SW480 (cell line): ENCODE results near the gene AKIRIN1.
"Not testable (repeated sequence)": the region's sequence is repeated elsewhere in the genome, so short reads cannot be mapped to it uniquely, and the experiment has no call there.

ENCODE experiments used
- DNase-seq: peaks from one replicate; pipeline ENCODE4 v3.0.0-alpha.2; 2016; ENCODE audit warnings: low spot score

The AKIRIN1 gene, protein sequence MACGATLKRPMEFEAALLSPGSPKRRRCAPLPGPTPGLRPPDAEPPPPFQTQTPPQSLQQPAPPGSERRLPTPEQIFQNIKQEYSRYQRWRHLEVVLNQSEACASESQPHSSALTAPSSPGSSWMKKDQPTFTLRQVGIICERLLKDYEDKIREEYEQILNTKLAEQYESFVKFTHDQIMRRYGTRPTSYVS

DNA sequence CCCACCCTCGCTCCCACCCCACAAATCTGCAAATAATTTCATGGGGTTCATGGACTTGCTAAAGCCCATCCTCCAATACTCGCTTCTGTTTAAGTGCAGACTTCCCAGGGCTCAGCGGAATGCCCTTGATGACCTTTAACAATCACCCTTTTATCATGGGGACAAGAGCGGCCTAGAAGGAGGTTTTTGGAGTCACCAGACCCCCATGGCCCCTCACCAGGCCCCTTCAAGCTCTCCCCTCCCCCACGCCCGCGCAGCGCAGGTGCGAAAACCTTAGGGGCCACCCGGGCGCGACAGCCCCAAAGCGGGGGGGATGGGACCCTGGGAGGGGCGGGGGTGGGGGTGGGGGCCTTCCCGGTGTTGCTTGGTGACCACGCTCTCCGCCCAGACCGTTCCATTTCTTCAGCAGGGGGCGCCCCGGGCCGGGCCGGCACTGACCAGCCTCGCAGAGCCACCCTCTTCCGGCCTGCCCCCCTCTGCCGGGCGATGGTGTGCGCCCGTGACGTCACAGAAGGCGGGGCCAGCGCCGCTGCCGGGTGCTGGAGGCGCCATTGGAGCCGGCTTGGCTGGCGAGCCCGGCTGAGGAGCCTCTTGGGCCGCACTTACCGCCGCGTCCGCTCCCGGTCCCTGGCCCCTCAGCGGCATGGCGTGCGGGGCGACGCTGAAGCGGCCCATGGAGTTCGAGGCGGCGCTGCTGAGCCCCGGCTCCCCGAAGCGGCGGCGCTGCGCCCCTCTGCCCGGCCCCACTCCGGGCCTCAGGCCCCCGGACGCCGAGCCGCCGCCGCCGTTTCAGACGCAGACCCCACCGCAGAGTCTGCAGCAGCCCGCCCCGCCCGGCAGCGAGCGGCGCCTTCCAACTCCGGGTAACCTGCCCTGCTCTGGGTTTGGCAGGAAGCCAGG, at the start of gene AKIRIN1:
Gene AKIRIN1 (plus strand): TSS at position 539 of the 900 bp plus-strand sequence. CDS start 105 bp downstream, at position 644.
- DNase-seq, result peak; percentile 93

DNA sequence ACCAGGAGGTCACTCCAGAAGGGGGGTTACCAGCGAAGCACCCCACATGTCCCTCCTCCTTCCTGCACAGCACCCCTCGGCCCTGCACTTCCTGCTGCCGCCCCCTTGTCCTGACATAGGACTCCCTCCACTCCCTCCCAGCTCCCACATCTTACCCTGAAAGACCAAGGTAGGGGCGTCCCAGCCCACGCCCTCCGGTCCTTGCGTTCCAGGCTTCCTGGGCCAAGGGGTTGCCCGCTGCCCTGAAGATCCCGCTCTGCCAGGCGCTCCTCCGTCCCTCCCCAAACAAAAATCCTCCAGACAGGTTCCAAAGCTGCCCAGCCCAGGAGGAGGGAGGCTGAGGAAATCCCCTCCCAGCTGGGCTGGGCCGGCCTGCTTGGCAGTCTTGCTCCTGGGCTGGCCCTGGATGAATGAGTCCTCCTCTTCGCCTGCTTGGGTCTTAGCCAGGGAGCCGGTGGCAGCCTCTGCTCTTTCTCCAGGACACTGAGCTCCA, 49.5 kb upstream of the AKIRIN1 start, which contains the start of gene RHBDL2:
Gene RHBDL2 (minus strand): TSS at position 304 of the 493 bp plus-strand sequence. CDS start 22,618 bp downstream, outside the sequence.
- no peak for DNase-seq

DNA sequence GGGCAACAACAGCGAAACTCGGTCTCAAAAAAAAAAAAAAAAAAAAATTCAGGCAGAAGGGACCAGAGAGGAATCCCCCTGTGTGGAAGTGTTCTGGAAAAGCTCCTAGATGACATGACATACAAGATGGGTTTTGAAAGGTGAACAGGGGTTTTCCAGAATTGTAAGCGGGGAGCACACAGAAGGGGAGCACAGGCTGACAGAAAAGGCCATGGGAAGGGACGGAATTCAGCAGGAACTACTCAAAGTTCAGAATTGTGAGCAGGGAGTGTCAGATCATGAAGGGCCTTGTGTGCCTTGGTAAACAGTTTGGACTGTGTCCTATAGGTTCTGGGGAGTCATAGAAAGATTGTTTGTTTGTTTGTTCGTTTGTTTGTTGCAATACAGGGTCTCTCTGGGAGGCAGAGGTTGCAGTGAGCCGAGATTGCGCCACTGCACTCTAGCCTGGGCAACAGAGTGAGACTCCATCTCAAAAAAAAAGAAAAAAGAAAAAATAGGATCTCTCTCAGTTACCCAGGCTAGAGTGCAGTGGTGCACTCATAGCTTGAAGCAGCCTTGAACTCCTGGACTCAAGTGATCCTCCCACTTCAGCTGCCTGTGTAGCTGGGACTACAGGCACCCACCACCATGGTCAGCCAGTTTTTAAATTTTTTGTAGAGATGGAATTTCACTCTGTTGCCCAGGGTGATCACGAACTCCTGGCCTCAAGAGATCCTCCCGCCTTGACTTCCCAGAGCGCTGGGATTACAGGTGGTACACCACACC, 48.2 kb upstream of the AKIRIN1 start:
- DNase-seq, result no peak

DNA sequence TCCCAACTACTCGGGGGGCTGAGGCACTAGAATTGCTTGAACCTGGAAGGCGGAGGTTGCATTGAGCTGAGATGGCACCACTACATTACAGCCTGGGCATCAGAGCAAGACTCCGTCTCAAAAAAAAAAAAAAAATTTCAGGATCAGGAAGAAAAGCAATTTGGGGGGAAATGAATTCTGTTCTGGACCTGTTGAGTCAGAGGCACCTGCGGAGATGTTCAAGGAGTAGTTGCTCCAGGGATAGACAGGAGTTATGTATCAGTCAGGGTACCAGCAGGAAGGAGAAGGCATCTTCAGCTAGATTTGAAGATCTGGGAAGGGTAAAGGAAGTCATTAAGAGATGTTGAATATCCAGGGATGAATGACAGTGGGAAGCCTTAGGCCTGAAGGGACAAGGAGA, 46.5 kb upstream of the AKIRIN1 start:
- no peak for DNase-seq

DNA sequence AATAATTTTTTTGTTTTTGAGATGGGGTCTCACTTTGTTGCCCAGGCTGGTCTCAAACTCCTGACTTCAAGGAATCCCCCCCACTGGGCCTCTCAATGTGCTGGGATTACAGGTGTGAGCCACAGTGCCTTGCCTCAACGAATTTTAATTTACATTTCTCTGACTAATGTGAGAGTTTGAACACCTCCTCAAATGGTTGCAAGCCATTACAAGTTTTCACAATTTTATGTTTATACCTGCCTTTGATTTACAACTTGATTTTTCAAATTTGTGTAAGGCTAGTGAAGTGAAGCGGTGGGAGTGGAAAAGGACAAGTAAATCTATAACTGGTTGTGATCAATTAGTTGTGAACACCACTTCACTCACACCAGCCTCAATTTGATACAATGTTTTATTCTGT, 40.5 kb upstream of the AKIRIN1 start:
- no peak for DNase-seq

DNA sequence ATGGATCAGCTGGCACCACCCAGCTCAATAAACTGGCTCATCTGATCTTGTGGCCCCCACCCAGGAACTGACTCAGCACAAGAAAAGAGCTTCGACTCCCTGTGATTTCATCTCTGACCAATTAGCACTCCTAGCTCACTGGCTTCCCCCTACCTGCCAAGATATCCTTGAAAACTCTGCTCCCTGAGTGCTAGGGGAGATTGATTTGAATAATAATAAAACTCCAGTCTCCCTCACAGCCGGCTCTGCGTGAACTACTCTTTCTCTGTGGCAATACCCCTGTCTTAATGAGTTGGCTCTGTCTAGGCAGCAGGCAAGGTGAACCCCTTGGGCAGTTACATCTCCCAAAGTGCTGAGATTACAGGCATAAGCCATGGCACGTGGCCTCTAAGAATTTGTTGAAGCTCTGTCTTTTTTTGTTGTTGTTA, 37.6 kb upstream of the AKIRIN1 start:
- DNase-seq, result no peak

DNA sequence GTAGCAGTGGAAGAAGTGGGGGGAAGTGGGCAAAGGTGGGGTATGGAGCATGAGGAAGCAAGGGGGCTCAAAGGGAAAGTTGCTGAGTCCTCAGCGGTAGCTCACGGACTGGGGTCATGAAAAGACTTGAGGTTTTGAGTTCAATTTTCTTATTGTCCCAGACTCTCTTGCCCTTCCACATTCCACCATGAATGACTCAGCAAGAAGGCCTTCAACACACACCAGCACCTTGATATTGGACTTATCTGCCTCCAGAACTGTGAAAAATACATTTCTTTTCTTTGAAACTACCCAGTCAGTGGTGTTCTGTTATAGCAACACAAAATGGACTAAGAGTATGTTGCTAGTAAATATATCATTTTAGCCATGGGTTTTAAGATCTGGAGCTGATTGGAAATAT, 32.1 kb upstream of the AKIRIN1 start:
- DNase-seq, result no peak

DNA sequence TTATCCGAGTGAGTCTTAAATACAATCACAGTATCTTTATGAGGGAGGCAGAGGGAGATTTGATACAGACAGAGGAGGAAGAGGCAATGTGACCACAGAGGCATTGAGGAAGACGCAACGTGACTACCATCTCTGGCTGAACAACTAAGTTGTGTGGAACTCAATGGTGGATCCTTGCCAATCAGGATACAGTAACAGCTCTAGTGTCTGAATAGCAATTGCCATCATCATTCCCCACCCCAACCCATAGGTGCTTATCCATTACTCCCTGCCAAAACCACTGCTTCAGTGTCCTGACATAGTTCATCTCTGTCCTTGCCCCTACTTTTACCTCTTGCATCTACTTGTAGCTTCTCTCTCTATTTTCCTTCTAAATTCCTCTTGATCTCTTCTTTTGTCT, 29.0 kb upstream of the AKIRIN1 start:
- no peak for DNase-seq

DNA sequence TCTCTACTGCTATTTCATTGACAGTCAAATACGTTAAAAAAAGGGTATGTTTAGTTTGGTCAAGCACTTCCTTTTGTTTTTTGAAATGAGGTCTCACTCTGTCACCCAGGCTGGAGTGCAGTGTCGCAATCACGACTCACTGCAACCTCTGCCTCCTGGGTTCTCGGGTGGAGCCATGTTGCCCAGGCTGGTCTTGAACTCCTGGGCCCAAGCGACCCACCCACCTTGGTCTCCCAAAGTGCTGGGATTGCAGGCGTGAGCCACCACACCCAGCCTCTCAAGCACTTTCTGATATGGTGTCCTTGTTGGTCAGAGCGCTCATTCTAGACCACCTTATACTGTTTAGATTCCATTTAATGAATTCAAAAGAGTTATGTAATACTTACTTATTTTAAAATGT, 28.5 kb upstream of the AKIRIN1 start:
- no peak for DNase-seq

DNA sequence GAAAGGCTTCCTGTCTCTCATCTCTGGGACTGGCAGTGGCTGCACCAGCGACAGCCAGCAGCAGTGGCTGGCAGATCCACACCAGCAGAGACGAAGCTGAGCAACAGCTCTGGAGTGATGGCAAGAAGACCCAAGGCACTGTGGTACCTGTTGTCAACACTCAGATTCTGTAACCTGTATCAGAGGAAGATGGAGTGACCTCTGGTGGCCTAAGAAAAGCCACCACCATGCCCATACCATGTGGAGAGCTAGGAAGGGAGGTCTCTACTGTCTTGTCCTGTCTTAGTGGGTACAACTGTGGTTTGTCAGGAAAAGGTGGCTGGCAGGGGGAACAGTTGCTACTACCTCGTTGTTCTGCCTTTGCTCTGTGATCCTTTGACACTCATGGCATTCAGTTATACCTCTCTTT, 26.9 kb upstream of the AKIRIN1 start:
- DNase-seq, result no peak

DNA sequence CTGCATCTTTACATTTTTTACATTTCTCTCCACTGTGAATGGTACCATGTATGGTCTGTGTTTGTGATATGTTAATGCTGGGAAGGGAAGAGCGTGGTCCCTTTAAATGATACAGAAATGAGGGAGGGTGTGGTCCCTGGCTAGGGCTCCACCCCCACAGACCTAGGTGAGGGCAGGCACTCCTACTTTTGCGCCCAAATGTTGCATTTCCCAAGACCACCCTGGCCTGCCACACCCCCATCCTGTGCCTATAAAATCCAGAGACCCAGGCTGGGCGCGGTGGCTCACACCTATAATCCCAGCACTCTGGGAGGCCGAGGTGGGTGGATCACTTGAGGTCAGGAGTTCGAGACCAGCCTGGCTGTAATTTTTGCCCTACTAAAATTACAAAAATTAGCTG, 17.9 kb upstream of the AKIRIN1 start:
- DNase-seq, result not testable (repeated sequence)

DNA sequence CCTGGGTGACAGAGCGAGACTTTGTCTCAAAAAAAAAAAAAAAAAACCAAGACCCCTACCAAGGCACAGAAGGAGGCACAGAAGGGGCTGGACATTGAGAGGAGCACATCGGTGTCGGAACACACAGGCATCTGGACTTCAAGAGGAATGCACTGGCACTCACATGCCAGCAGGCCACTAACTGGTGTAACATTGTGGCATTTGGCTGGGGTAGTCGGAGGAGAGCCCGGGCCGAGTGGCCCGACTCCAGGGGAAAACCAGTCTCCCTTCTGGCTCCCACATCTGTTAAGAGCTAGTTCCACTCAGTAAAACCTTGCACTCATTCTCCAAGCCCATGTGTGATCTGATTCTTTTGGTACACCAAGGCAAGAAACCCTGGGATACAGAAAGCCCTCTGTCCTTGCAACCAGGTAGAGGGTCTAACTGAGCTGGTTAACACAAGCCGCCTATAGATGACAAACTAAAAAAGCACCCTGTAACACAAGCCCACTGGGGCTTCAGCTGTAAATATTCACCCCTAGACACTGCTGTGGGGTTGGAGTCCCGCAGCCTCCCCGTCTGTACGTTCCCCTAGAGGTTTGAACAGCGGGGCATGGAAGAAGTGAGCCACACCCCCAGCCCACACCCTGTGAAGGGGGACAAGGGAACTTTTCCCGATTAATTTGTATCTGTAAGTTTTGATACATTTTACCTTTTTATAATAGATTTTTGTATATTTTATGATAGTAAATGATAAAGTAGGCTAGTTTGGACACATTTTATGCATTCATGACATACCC, 17.2 kb upstream of the AKIRIN1 start:
- no peak for DNase-seq

DNA sequence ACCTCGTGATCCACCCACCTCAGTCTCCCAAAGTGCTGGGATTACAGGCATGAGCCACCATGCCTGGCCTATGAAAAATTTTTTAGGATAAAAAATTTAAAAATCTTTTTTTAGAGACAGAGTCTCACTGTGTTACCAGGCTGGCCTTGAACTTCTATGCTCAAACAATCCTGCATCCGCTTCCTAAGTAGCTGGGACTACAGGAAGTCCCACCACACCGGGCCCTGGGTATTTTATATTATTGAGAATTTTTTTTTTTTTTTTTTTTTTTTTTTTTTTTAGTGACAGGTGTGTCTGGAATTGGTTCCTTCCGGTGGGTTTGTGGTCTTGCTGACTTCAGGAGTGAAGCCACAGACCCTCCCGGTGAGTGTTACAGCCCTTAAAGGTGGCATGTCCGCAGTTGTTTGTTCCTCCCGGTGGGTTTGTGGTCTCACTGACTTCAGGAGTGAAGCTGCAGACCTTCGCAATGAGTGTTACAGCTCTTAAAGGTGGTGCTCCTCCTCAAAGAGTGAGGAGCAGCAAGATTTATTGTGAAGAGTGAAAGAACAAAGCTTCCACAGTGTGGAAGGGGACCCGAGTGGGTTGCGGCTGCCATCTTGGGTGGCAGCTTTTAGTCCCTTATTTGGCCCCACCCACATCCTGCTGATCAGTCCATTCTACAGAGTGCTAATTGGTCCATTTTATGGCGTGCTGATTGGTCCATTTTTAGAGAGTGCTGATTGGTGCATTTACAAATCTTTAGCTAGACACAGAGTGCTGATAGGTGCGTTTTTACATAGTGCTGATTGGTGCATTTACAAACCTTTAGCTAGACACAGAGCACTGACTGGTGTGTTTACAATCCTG, 13.5 kb upstream of the AKIRIN1 start:
- DNase-seq, result not testable (repeated sequence)

DNA sequence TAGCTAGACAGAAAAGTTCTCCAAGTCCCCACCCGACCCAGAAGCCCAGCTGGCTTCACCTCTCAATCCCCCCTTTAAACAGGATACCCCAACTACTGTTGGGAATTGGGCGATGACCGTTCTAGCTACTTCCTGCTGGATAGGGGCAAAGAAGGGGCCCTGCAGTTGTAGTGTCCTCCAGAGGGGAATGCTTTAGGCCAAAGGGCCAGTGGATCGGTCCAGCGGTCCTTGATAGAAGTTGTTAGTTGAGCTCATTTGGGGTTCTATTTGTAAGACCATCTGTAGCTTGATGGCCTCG, 12.9 kb upstream of the AKIRIN1 start:
- DNase-seq, result not testable (repeated sequence)

DNA sequence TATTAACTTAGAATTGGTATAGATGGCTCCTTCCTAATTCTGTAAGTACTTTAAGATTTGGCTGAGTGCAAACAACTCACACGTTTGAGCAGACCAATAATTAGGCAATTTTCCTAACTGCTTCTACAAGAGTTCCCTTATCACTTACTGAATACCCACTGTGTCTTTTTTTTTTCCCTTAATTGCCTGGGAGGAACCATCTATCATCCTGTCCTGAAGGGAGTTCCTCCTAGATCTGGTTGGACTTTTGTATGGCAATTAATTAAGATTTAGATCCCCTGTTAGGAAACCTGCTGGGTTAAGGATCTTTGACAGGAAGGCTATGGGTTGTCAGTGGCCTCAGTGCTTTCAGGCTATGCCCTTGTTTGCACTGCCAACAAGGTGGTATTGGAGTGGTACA, 11.7 kb upstream of the AKIRIN1 start:
- not testable (repeated sequence) for DNase-seq

DNA sequence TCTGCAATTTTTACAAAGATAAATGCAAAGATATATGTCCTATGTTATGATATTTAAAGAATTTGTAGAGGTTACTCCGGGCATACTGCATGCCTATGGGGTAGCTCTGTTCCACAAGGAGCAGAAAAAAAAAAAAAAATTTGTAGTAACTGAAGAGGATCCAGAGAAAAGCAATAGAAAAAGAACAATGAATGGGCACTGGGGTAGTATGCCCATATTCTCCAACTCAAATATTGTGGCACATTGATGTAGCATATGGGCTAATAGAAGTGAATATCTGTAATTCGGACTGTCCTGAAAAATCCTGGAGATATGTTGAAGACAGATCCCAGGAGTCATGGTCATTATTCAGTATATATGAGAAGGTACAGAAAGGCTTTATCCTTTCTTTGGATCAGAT, 1.1 kb upstream of the AKIRIN1 start:
- no peak for DNase-seq

DNA sequence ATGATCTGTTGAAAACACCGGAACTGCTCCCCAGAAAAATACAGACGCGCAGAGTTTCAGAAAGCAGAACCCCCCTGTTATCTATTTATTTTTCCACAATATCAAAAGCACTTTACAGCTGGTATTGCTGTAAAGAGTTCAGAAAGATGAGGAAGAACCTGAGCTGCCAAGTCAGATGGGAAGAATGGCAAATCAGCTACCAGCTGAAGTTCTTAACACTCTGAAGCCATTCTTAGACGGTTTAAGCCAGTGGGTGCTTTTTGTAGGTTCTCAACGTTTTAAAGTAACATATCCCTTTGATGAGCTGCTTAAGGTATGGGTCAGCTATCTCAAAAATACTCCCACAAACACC, 714 bp upstream of the AKIRIN1 start:
- no peak for DNase-seq

DNA sequence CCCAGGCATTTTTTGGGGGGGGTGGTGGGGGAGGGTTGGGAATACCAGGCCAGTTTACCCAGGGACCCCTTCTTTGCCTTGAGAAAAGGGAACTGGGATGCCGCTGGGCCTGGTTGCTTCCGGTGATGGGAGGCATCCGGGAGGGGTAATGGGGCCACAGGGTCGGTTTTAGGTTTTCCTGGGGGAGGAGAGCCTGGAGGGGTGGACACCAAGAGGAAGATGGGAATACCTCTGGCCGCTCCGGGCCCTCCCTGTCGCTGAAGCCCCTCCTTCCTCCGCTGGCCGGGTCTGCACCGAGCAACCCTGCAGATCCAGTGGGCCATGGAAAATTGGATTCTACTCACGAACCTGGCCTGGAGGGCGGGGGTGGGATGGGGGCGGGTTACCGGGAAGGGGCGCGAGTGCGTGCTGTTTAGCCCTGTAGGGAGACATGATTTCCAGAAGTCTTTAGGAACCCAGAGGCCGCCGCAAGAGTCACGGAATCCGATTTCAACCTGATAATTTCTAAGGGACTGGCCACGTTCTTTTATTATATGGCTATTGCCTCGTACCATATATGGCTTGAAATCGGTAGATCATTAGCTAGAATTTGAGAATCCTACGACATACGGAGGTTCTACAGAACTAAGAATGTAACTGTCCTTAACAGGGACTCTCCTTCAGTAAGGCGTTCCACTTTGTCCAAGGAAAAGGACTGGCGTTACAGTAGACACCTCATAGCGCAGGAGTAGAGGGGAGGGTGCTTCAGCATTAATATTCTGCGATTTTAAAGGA, 749 bp downstream of the AKIRIN1 start:
- DNase-seq, result peak; percentile 31

DNA sequence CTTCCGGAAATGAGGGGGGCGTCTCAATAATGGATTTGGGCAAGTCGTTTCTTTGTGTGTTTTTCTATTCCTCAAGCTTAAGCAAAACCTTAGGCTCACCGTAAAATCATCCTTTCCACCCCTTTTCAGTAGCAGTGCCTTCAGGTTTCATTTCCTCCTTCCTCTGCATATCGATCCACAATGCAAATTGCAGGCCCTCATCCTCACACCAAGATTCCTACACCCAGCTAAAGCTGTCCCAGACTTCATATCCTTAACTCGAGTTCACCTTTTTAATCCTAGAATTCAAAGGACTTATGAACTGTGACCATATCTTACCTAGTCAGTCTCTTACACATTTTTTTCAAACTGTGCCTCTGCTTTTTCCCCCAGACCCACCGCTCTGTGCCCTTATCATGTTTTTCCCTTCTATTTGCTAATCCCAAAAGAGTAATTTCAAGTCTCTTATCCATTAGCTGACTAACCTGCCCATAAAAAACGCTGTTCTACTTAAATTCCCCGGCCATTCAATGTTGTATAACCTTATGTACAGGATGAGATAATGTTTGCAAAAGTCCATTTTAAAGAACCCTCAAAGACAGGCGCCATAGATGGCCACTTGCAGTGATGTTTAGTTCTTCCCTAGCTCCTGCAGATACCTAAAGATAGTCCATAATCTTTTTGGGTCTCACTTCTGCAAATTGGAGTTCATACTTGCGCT, 1.5 kb downstream of the AKIRIN1 start:
- no peak for DNase-seq

DNA sequence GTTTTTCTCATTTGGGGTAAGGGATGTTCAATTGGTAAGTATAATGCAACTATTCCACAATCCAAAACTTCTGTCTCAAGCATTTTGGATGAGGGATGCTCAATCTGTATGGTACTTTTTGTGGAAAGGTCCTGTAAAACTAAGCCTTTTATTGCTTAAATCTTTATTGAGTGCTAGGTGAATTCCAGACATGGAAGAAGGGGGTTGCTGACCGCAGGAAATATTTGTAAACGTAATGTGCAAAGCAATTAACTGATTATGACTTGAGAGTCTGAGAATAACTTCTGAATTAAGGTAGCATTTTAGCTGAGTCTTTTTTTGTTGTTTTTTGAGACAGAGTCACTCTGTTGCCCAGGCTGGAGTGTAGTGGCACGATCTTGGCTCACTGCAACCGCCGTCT, 3.1 kb downstream of the AKIRIN1 start:
- no peak for DNase-seq
